ENCODE results near the gene ACVRL1. TPM values are rescaled to one million over a fixed set of nuclear protein-coding genes. Genes with fewer than 3 reads are reported as not detected.

The ACVRL1 gene
- total and polyA plus RNA-seq, 9 of the 15 experiments (the other 6 are each of a cell fraction or from before 2014, with no cell fraction given) = 0.07 to 1.4 (median 0.30) TPM

GRCh38 chr12:51913071-51914033 lies 6.0 kb downstream of the ACVRL1 start (continued):
- TF ChIP-seq RNF219 (CRISPR knock-in tag; IDR thresholded peaks at IDR 0.05) = no peak
- no peak for TF ChIP-seq NR3C1 (CRISPR knock-in tag; IDR thresholded peaks at IDR 0.05)
- no peak for TF ChIP-seq SFPQ (IDR thresholded peaks at IDR 0.05; ENCODE audit: low read depth, low read length)
- TF ChIP-seq PHB2 (IDR thresholded peaks at IDR 0.05; ENCODE audit: low read depth) = no peak
- TF ChIP-seq RBM34 (IDR thresholded peaks at IDR 0.05; ENCODE audit: borderline replicate concordance, insufficient read depth, low read length) = no peak
- no peak for TF ChIP-seq AFF4 (CRISPR knock-in tag; IDR thresholded peaks at IDR 0.05)
- TF ChIP-seq RBM15 (IDR thresholded peaks at IDR 0.05; ENCODE audit: insufficient read depth, low read length) = no peak
- peak; percentile 21; the same call in 1 of the 2 replicates for TF ChIP-seq ZBTB7A (IDR thresholded peaks at IDR 0.05; ENCODE audit: borderline replicate concordance, control insufficient read depth, low read depth, low read length)
- no peak for TF ChIP-seq JUNB (CRISPR knock-in tag; conservative IDR thresholded peaks at IDR 0.05)
- TF ChIP-seq ATF6 (CRISPR knock-in tag; IDR thresholded peaks at IDR 0.05) = no peak
- TF ChIP-seq RUNX1 (IDR thresholded peaks at IDR 0.05; ENCODE audit: low read depth) = no peak
- no peak for TF ChIP-seq OTX1 (CRISPR knock-in tag; IDR thresholded peaks at IDR 0.05)
